K562 (cell line): ENCODE measurements around the gene RAD54L. TPM values are rescaled to one million over a fixed set of nuclear protein-coding genes. Genes with fewer than 3 reads are reported as not detected.

ENCODE experiments used
- CBX5 ChIP-seq: IDR thresholded peaks from 2 replicates; pipeline ENCODE4 v1.6.1; 2014; ENCODE audit warnings: low read depth, borderline replicate concordance
- CREB3L1 ChIP-seq: fragments of 450-650 bp; IDR thresholded peaks from 2 replicates; pipeline ENCODE4 v1.6.1; 2014; ENCODE audit warnings: low read depth, mild to moderate bottlenecking, moderate library complexity, borderline replicate concordance
- MAFK ChIP-seq: IDR thresholded peaks from 2 replicates; pipeline ENCODE4 v1.6.1; 2011; ENCODE audit warnings: low read length, improper control_type of control experiment
- NCOR1 ChIP-seq: fragments of 450-650 bp; IDR thresholded peaks from 2 replicates; pipeline ENCODE4 v1.6.1; 2016; ENCODE audit warnings: mild to moderate bottlenecking, moderate library complexity
- NR2C1 ChIP-seq, 2 experiments: fragments of 450-650 bp; IDR thresholded peaks; 2 replicates each; pipeline ENCODE4 v1.6.1; 2017; ENCODE audit warnings: mild to moderate bottlenecking in 2 of 2, antibody characterized with exemption in 1 of 2, inconsistent platforms in 1 of 2, missing compliant biosample characterization in 1 of 2, missing genetic modification characterization in 1 of 2
- SMARCE1 ChIP-seq: fragments of 450-650 bp; IDR thresholded peaks from 2 replicates; pipeline ENCODE4 v1.7.1; 2016; ENCODE audit warnings: mild to moderate bottlenecking
- TFAM ChIP-seq: fragments of 250-450 bp; sonication (Bioruptor Pico); conservative IDR thresholded peaks from 2 replicates; pipeline ENCODE4 v1.5.0; 2021; ENCODE audit warnings: mild to moderate bottlenecking, moderate library complexity
- ZKSCAN1 ChIP-seq: fragments of 150-350 bp; IDR thresholded peaks from 2 replicates; pipeline ENCODE4 v1.6.1; 2016; ENCODE audit warnings: low read depth, low read length
- ZNF217 ChIP-seq: sonication (generic); formaldehyde crosslinking; IDR thresholded peaks from 2 replicates; pipeline ENCODE4 v1.8.0; 2022; ENCODE audit warnings: mild to moderate bottlenecking, missing genetic modification reagents
- ZNF384 ChIP-seq: IDR thresholded peaks from 2 replicates; pipeline ENCODE4 v1.6.1; 2012; ENCODE audit warnings: low read depth, low read length, improper control_type of control experiment
- polyA plus RNA-seq, 8 experiments: library from polyadenylated mRNA; depleted of rRNA in 4 of 8; stranded (reverse) in 5 of 8; unstranded in 3 of 8; fragments of >200 nt; fragmentation: Nextera tagmentation in 2 of 8; fragmentation: Illumina TruSeq in 1 of 8; extraction: Ambion mirVana in 2 of 8; extraction: Trizol in 1 of 8; gene quantifications; 2 replicates each; pipeline versions ENCODE4 v1.2.1 to v1.2.3, GENCODE V29; 2011 to 2014; ENCODE audit warnings: inconsistent platforms in 1 of 8, missing spikeins in 1 of 8
- total RNA-seq, 7 experiments: library from RNA; depleted of rRNA in 6 of 7; stranded (reverse); fragments of >200 nt in 6 of 7; fragmentation: Illumina TruSeq in 2 of 7; extraction: Trizol in 2 of 7; gene quantifications; 2 replicates each; pipeline versions ENCODE4 v1.2.1 to v1.2.3, GENCODE V29; 2011 to 2021; ENCODE audit warnings: low replicate concordance in 1 of 7
- TF ChIP-seq, protein P1 (sequence below), 2 experiments: fragments of 450-650 bp in 1 of 2; IDR thresholded peaks; 2 replicates each; pipeline ENCODE4 v1.6.1; 2011 to 2017; ENCODE audit warnings: low read depth in 2 of 2, antibody characterized with exemption in 1 of 2, borderline replicate concordance in 1 of 2, low read length in 1 of 2, mild to moderate bottlenecking in 1 of 2, mixed read lengths in 1 of 2; ENCODE audit not compliant: control insufficient read depth in 1 of 2

Gene RAD54L
- total and polyA plus RNA-seq, 9 of the 15 experiments (the other 6 are each of a cell fraction or from before 2014, with no cell fraction given) = 17.9 to 92.3 (median 37.5) TPM

- TF ChIP-seq, protein P1, sequence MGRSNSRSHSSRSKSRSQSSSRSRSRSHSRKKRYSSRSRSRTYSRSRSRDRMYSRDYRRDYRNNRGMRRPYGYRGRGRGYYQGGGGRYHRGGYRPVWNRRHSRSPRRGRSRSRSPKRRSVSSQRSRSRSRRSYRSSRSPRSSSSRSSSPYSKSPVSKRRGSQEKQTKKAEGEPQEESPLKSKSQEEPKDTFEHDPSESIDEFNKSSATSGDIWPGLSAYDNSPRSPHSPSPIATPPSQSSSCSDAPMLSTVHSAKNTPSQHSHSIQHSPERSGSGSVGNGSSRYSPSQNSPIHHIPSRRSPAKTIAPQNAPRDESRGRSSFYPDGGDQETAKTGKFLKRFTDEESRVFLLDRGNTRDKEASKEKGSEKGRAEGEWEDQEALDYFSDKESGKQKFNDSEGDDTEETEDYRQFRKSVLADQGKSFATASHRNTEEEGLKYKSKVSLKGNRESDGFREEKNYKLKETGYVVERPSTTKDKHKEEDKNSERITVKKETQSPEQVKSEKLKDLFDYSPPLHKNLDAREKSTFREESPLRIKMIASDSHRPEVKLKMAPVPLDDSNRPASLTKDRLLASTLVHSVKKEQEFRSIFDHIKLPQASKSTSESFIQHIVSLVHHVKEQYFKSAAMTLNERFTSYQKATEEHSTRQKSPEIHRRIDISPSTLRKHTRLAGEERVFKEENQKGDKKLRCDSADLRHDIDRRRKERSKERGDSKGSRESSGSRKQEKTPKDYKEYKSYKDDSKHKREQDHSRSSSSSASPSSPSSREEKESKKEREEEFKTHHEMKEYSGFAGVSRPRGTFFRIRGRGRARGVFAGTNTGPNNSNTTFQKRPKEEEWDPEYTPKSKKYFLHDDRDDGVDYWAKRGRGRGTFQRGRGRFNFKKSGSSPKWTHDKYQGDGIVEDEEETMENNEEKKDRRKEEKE (IDR thresholded peaks at IDR 0.05; ENCODE audit: borderline replicate concordance in 1 of 2, control insufficient read depth in 1 of 2, low read depth in 2 of 2, low read length in 1 of 2) = no peak
- TF ChIP-seq TFAM (CRISPR knock-in tag) (no peak), ZNF217 (CRISPR knock-in tag) (no peak), SMARCE1 (no peak), NR2C1 (IDR thresholded peaks at IDR 0.05) (no peak), NR2C1 (tag; IDR thresholded peaks at IDR 0.05) (0 out of 2 replicates have a peak, but pooled peaks have one; percentile 24), MAFK (no peak), CBX5 (no peak), NCOR1 (0 out of 2 replicates have a peak, but pooled peaks have one; percentile 8), ZNF384 (no peak), ZKSCAN1 (no peak), CREB3L1 (peak; percentile 83; the same call in 1 of the 2 replicates)
- TF ChIP-seq, all 486 proteins: peak for 15
These were observed 50.8 kb downstream of the RAD54L start (continued) for GRCh38 chr1:46298387-46298786.
